ENCODE results near the gene DUT.

DNA sequence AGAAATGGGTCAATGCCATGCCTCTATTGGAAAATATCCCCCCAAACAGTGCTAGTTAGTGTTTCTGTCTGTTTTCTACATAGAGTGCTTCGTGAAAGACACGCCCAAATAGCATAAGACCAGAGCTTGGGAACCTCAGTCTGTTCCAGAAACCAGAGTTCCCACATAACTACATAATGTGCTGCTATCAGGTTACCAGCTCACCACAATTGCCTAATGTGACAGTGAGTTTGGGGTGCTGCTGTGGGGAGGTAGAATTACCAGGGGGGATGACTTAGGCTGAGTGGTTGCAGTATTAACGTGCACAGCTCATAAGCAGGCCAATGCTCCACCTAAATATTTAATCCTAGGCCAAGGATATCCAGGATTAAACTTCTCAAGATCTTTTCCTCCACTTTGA lies 39.2 kb downstream of the DUT start:
- no peak for TF ChIP-seq TAF1 (IDR thresholded peaks at IDR 0.05; ENCODE audit: borderline replicate concordance, insufficient read depth, low read length)
- no peak for TF ChIP-seq POLR2AphosphoS5 (IDR thresholded peaks at IDR 0.05; ENCODE audit: low read depth, low read length)
- TF ChIP-seq FOXP2 (optimal IDR thresholded peaks at IDR 0.05; ENCODE audit: borderline replicate concordance, extremely low read depth, extremely low read length, insufficient read depth): no peak
- no peak for TF ChIP-seq SIN3A (IDR thresholded peaks at IDR 0.05; ENCODE audit: borderline replicate concordance, insufficient read depth, low read length)
